ENCODE results near the gene STX2. TPM values are rescaled to one million over a fixed set of nuclear protein-coding genes. Genes with fewer than 3 reads are reported as not detected.

Gene STX2
- total and polyA plus RNA-seq, 2 donors from 2014 or later, result 10.1 to 20.4 TPM

DNA sequence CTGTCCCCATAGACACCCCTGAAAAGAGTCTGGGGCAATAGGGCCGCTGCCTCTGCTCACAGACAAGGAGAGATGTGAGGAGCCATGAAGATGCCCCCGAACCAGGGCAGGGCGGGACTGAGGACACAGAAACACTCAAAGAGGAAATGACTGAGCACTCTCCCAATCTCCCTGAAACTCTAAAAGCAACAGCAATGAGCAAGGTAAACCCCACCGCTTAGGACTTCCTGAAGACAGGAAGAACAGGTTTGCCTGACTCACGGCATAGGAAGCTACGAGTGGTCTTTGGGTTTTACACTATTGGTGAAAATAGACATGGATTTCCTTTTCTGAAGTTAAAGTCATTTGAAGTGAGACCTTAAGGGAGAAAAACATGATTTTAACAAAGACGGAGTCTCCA is 32.5 kb downstream of the STX2 start:
- Histone ChIP-seq H3K4me3 (ENCODE audit: low read length in 3 of 3) (no peak overlapping the region), H3K9me3 (ENCODE audit: control insufficient read depth in 2 of 3, insufficient read depth in 1 of 3, low read length in 3 of 3) (no peaks in the 10 kb centered on the region), H3K27me3 (ENCODE audit: control insufficient read depth, insufficient read depth, low read length) (no peaks in the 10 kb centered on the region), H3K36me3 (ENCODE audit: control insufficient read depth in 2 of 3, insufficient read depth in 3 of 3, low read length in 3 of 3) (peaks cover 0 to 29% (median 20%) of the 10 kb centered on the region in 3 donors), H3K27ac (ENCODE audit: low read depth in 2 of 2, low read length in 2 of 2) (no peak overlapping the region), H3K9ac (ENCODE audit: low read length in 3 of 3) (no peak overlapping the region), H3K4me1 (ENCODE audit: control insufficient read depth in 2 of 3, insufficient read depth in 2 of 3, low read depth in 1 of 3, low read length in 3 of 3) (no peaks in the 10 kb centered on the region)
- TF ChIP-seq, protein P1, sequence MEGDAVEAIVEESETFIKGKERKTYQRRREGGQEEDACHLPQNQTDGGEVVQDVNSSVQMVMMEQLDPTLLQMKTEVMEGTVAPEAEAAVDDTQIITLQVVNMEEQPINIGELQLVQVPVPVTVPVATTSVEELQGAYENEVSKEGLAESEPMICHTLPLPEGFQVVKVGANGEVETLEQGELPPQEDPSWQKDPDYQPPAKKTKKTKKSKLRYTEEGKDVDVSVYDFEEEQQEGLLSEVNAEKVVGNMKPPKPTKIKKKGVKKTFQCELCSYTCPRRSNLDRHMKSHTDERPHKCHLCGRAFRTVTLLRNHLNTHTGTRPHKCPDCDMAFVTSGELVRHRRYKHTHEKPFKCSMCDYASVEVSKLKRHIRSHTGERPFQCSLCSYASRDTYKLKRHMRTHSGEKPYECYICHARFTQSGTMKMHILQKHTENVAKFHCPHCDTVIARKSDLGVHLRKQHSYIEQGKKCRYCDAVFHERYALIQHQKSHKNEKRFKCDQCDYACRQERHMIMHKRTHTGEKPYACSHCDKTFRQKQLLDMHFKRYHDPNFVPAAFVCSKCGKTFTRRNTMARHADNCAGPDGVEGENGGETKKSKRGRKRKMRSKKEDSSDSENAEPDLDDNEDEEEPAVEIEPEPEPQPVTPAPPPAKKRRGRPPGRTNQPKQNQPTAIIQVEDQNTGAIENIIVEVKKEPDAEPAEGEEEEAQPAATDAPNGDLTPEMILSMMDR (IDR thresholded peaks at IDR 0.05; ENCODE audit: borderline replicate concordance, extremely low read depth, insufficient read depth), result no peak
- FAIRE-seq (no peak), DNase-seq (no peak)
- intact Hi-C loops (cut with DNase I), result no loop called here

DNA sequence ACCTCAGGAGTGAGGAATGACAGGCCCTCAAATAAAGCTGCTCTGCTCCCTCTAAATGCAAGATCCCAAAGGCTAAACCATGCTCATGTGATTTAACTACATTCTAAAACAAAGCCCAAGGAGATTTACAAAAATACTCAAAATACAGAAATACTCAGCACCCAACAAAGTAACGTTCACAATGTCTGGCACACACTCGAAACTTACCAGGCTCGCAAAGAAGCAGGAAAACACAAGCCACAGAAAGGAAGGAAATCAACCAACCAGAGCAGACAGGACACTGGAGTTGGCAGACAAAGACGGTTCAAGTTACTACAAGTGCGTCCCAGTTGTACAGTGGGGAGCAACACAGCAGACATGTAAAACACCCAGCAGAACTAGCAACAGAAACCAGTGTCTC is 33.4 kb downstream of the STX2 start:
- H3K27me3 ChIP-seq (ENCODE audit: control insufficient read depth, insufficient read depth, low read length), result no peaks in the 10 kb centered on the region
- H3K9ac ChIP-seq (ENCODE audit: low read length in 3 of 3), result no peak overlapping the region
- intact Hi-C loops (cut with DNase I), result no loop called here
- peaks cover 0 to 31% (median 22%) of the 10 kb centered on the region in 3 donors for H3K36me3 ChIP-seq (ENCODE audit: control insufficient read depth in 2 of 3, insufficient read depth in 3 of 3, low read length in 3 of 3)
- no peaks in the 10 kb centered on the region for H3K9me3 ChIP-seq (ENCODE audit: control insufficient read depth in 2 of 3, insufficient read depth in 1 of 3, low read length in 3 of 3)
- no peak overlapping the region for H3K4me3 ChIP-seq (ENCODE audit: low read length in 3 of 3)
- H3K27ac ChIP-seq (ENCODE audit: low read depth in 2 of 2, low read length in 2 of 2), result no peak overlapping the region
- TF ChIP-seq, protein P1 (IDR thresholded peaks at IDR 0.05; ENCODE audit: borderline replicate concordance, extremely low read depth, insufficient read depth), result no peak
- DNase-seq, result no peak
- no peaks in the 10 kb centered on the region for H3K4me1 ChIP-seq (ENCODE audit: control insufficient read depth in 2 of 3, insufficient read depth in 2 of 3, low read depth in 1 of 3, low read length in 3 of 3)
- no peak for FAIRE-seq

DNA sequence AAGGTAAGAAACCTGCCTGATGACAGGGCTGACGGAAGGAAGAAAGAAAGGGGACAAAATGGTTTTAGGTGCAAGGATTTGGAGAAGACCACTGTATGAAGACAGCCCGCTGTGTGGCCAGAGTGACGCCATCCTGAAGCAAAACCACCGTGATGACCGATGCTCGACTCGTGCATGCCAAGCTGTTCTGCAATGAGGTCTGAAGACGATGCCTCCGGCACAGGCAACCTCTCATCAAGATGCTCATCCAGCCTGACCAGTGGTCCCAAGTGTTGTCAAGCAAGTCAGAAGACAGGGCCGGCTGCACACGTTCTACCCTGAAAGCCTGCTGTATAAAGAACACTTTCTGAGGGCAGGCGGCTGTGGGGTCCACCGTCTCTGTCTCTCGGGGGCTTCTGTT is 34.8 kb downstream of the STX2 start:
- intact Hi-C loops (cut with DNase I), result no loop called here

More for the DNA sequence above, 34.8 kb downstream of the STX2 start:
- Histone ChIP-seq H3K36me3 (ENCODE audit: control insufficient read depth in 2 of 3, insufficient read depth in 3 of 3, low read length in 3 of 3) (peaks cover 0 to 30% (median 23%) of the 10 kb centered on the region in 3 donors), H3K9me3 (ENCODE audit: control insufficient read depth in 2 of 3, insufficient read depth in 1 of 3, low read length in 3 of 3) (no peaks in the 10 kb centered on the region), H3K27me3 (ENCODE audit: control insufficient read depth, insufficient read depth, low read length) (no peaks in the 10 kb centered on the region), H3K4me1 (ENCODE audit: control insufficient read depth in 2 of 3, insufficient read depth in 2 of 3, low read depth in 1 of 3, low read length in 3 of 3) (no peaks in the 10 kb centered on the region), H3K9ac (ENCODE audit: low read length in 3 of 3) (no peak overlapping the region), H3K27ac (ENCODE audit: low read depth in 2 of 2, low read length in 2 of 2) (no peak overlapping the region), H3K4me3 (ENCODE audit: low read length in 3 of 3) (no peak overlapping the region)
- DNase-seq (no peak), FAIRE-seq (no peak)
- TF ChIP-seq, protein P1 (IDR thresholded peaks at IDR 0.05; ENCODE audit: borderline replicate concordance, extremely low read depth, insufficient read depth), result no peak
